ENCODE results near the gene AMY1A. TPM values are rescaled to one million over a fixed set of nuclear protein-coding genes. Genes with fewer than 3 reads are reported as not detected.
"Not testable (repeated sequence)": the region's sequence is repeated elsewhere in the genome, so short reads cannot be mapped to it uniquely, and the experiment has no call there.

AMY1A gene
- total and polyA plus RNA-seq, 2 experiments from 2014 or later = not detected

GRCh38 chr1:103650889-103651288, 4.7 kb upstream of the AMY1A start:
- not testable (repeated sequence) for H3K4me1 Mint-ChIP-seq; DNase-seq (ENCODE audit: low spot score); H3K27me3 ChIP-seq (ENCODE audit: insufficient read depth); H3K27me3 Mint-ChIP-seq (ENCODE audit: insufficient read depth, low read depth, poor library complexity); H3K27ac ChIP-seq (ENCODE audit: low read depth); H3K4me3 Mint-ChIP-seq; H2AFZ ChIP-seq; H3K27ac Mint-ChIP-seq; H3K36me3 ChIP-seq (ENCODE audit: insufficient read depth); H3K9me2 ChIP-seq (ENCODE audit: insufficient read depth); H3K79me2 ChIP-seq (replicated peaks; ENCODE audit: insufficient read depth); H3K4me3 ChIP-seq; H4K20me1 ChIP-seq (replicated peaks; ENCODE audit: insufficient read depth); ATAC-seq; H3K9me3 Mint-ChIP-seq; H3K36me3 Mint-ChIP-seq (ENCODE audit: low read depth); H3K4me2 ChIP-seq; H3F3A ChIP-seq (replicated peaks; ENCODE audit: low read depth); H3K4me1 ChIP-seq (ENCODE audit: insufficient read depth)

GRCh38 chr1:103654133-103654532, 1.4 kb upstream of the AMY1A start:
- not testable (repeated sequence) for H3K27me3 Mint-ChIP-seq (ENCODE audit: insufficient read depth, low read depth, poor library complexity); H3K4me1 ChIP-seq (ENCODE audit: insufficient read depth); H3K4me3 ChIP-seq; H3F3A ChIP-seq (replicated peaks; ENCODE audit: low read depth); H3K27ac Mint-ChIP-seq; H2AFZ ChIP-seq; DNase-seq (ENCODE audit: low spot score); H3K79me2 ChIP-seq (replicated peaks; ENCODE audit: insufficient read depth); H3K9me2 ChIP-seq (ENCODE audit: insufficient read depth); H3K4me2 ChIP-seq; H3K36me3 Mint-ChIP-seq (ENCODE audit: low read depth); H3K27ac ChIP-seq (ENCODE audit: low read depth); H4K20me1 ChIP-seq (replicated peaks; ENCODE audit: insufficient read depth); ATAC-seq; H3K9me3 Mint-ChIP-seq; H3K4me1 Mint-ChIP-seq; H3K4me3 Mint-ChIP-seq; H3K36me3 ChIP-seq (ENCODE audit: insufficient read depth); H3K27me3 ChIP-seq (ENCODE audit: insufficient read depth)

- H3K36me3 ChIP-seq (ENCODE audit: insufficient read depth); H2AFZ ChIP-seq; H3K4me1 Mint-ChIP-seq; H3K27me3 ChIP-seq (ENCODE audit: insufficient read depth); H3K27ac ChIP-seq (ENCODE audit: low read depth); H3F3A ChIP-seq (replicated peaks; ENCODE audit: low read depth); H3K4me3 ChIP-seq; H3K4me3 Mint-ChIP-seq; H3K27me3 Mint-ChIP-seq (ENCODE audit: insufficient read depth, low read depth, poor library complexity); ATAC-seq; DNase-seq (ENCODE audit: low spot score); H3K79me2 ChIP-seq (replicated peaks; ENCODE audit: insufficient read depth); H4K20me1 ChIP-seq (replicated peaks; ENCODE audit: insufficient read depth); H3K4me2 ChIP-seq; H3K27ac Mint-ChIP-seq; H3K9me2 ChIP-seq (ENCODE audit: insufficient read depth); H3K4me1 ChIP-seq (ENCODE audit: insufficient read depth); H3K9me3 Mint-ChIP-seq; H3K36me3 Mint-ChIP-seq (ENCODE audit: low read depth): not testable (repeated sequence)
Observed at GRCh38 chr1:103676335-103676734, 20.8 kb downstream of the AMY1A start.

GRCh38 chr1:103696110-103696509, 40.5 kb downstream of the AMY1A start, which contains the start of gene AMY1B:
AMY1B (minus strand) TSS chr1:103696210; CDS start chr1:103695639, 571 bp downstream.
- not testable (repeated sequence) for DNase-seq (ENCODE audit: low spot score); H2AFZ ChIP-seq; H3K9me2 ChIP-seq (ENCODE audit: insufficient read depth); H3K4me1 ChIP-seq (ENCODE audit: insufficient read depth); H3K4me1 Mint-ChIP-seq; H3K79me2 ChIP-seq (replicated peaks; ENCODE audit: insufficient read depth); H3K27me3 ChIP-seq (ENCODE audit: insufficient read depth); H3K27ac ChIP-seq (ENCODE audit: low read depth); H4K20me1 ChIP-seq (replicated peaks; ENCODE audit: insufficient read depth); H3K27ac Mint-ChIP-seq; ATAC-seq; H3K4me2 ChIP-seq; H3K36me3 Mint-ChIP-seq (ENCODE audit: low read depth); H3K9me3 Mint-ChIP-seq; H3K4me3 Mint-ChIP-seq; H3K27me3 Mint-ChIP-seq (ENCODE audit: insufficient read depth, low read depth, poor library complexity); H3K36me3 ChIP-seq (ENCODE audit: insufficient read depth); H3F3A ChIP-seq (replicated peaks; ENCODE audit: low read depth); H3K4me3 ChIP-seq

- not testable (repeated sequence) for H3K4me3 Mint-ChIP-seq; H3K4me2 ChIP-seq; H3K9me3 Mint-ChIP-seq; H3K79me2 ChIP-seq (replicated peaks; ENCODE audit: insufficient read depth); H3K9me2 ChIP-seq (ENCODE audit: insufficient read depth); H2AFZ ChIP-seq; H3K27ac ChIP-seq (ENCODE audit: low read depth); H4K20me1 ChIP-seq (replicated peaks; ENCODE audit: insufficient read depth); H3F3A ChIP-seq (replicated peaks; ENCODE audit: low read depth); H3K27me3 ChIP-seq (ENCODE audit: insufficient read depth); H3K36me3 Mint-ChIP-seq (ENCODE audit: low read depth); H3K4me1 Mint-ChIP-seq; ATAC-seq; H3K27me3 Mint-ChIP-seq (ENCODE audit: insufficient read depth, low read depth, poor library complexity); DNase-seq (ENCODE audit: low spot score); H3K36me3 ChIP-seq (ENCODE audit: insufficient read depth); H3K4me3 ChIP-seq; H3K4me1 ChIP-seq (ENCODE audit: insufficient read depth); H3K27ac Mint-ChIP-seq
Observed at GRCh38 chr1:103697430-103697829, 41.9 kb downstream of the AMY1A start.

- not testable (repeated sequence) for H3K27me3 ChIP-seq (ENCODE audit: insufficient read depth)
Observed at GRCh38 chr1:103700669-103701068, 45.1 kb downstream of the AMY1A start.

GRCh38 chr1:103701256-103701655, 45.7 kb downstream of the AMY1A start:
- H3K4me3 Mint-ChIP-seq; H3K9me3 Mint-ChIP-seq; H3K79me2 ChIP-seq (replicated peaks; ENCODE audit: insufficient read depth); H3F3A ChIP-seq (replicated peaks; ENCODE audit: low read depth); H3K4me3 ChIP-seq; H3K36me3 Mint-ChIP-seq (ENCODE audit: low read depth); H3K27ac ChIP-seq (ENCODE audit: low read depth); H3K27me3 Mint-ChIP-seq (ENCODE audit: insufficient read depth, low read depth, poor library complexity); H3K27me3 ChIP-seq (ENCODE audit: insufficient read depth); H3K4me2 ChIP-seq; H3K4me1 ChIP-seq (ENCODE audit: insufficient read depth); H3K36me3 ChIP-seq (ENCODE audit: insufficient read depth); H3K4me1 Mint-ChIP-seq; H4K20me1 ChIP-seq (replicated peaks; ENCODE audit: insufficient read depth); H2AFZ ChIP-seq; DNase-seq (ENCODE audit: low spot score); H3K27ac Mint-ChIP-seq; ATAC-seq; H3K9me2 ChIP-seq (ENCODE audit: insufficient read depth): not testable (repeated sequence)

More at GRCh38 chr1:103700669-103701068, 45.1 kb downstream of the AMY1A start:
- H3K27ac Mint-ChIP-seq; H3K9me3 Mint-ChIP-seq; H3K4me3 ChIP-seq; H3K27ac ChIP-seq (ENCODE audit: low read depth); DNase-seq (ENCODE audit: low spot score); H3K79me2 ChIP-seq (replicated peaks; ENCODE audit: insufficient read depth); H3K9me2 ChIP-seq (ENCODE audit: insufficient read depth); H3K4me1 ChIP-seq (ENCODE audit: insufficient read depth); H3K36me3 ChIP-seq (ENCODE audit: insufficient read depth); H3K27me3 Mint-ChIP-seq (ENCODE audit: insufficient read depth, low read depth, poor library complexity); H3K4me3 Mint-ChIP-seq; ATAC-seq; H3F3A ChIP-seq (replicated peaks; ENCODE audit: low read depth); H4K20me1 ChIP-seq (replicated peaks; ENCODE audit: insufficient read depth); H2AFZ ChIP-seq; H3K4me1 Mint-ChIP-seq; H3K4me2 ChIP-seq; H3K36me3 Mint-ChIP-seq (ENCODE audit: low read depth): not testable (repeated sequence)
